ENCODE results near the gene PAPOLA. TPM values are rescaled to one million over a fixed set of nuclear protein-coding genes. Genes with fewer than 3 reads are reported as not detected.

The PAPOLA gene
- total RNA-seq, 1 donor from 2014 or later, result 255 TPM

DNA sequence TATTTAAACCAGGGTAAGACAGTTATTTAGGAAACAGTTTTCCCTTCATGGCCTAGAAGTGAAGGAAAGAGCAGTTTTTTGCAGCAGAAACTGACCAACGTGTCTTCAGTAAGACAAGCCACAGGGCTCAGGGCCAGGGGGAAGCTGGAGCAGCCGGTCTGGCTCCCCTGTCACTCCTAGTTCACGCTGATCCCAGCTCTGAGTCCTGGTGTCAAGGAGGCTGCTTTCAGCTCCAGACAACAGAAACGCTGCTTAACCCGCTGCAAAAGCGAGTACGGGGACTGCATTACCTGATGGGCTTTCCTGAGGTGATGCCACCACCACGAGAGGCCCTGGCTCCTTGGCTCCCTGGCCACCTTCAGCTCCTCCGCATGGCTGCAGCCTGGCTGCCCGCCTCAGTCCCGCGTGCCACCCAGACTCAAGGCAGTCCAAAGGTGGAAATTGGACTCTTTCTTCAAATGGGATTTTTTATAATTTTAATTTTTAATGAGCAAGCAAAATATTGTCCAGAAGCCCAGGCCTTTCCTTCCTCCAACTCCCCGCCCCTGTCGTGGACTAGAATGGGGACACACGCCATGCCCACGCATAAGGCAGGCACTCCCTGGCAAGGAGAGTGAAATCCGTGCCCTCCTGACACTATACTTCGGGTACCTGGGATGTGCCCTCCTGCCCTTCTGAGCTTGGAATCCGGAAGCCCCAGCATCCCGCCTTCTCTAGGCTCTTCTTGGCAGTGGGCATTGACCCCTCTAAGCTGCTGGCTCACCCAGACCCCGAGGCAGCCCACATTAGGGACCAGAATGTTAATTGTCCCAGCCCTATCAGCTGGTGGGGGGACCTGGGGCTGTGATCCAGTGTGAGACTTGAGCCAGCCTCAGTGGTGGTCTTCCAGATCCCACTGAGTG, 85.0 kb downstream of the PAPOLA start:
- TF ChIP-seq, protein P1, sequence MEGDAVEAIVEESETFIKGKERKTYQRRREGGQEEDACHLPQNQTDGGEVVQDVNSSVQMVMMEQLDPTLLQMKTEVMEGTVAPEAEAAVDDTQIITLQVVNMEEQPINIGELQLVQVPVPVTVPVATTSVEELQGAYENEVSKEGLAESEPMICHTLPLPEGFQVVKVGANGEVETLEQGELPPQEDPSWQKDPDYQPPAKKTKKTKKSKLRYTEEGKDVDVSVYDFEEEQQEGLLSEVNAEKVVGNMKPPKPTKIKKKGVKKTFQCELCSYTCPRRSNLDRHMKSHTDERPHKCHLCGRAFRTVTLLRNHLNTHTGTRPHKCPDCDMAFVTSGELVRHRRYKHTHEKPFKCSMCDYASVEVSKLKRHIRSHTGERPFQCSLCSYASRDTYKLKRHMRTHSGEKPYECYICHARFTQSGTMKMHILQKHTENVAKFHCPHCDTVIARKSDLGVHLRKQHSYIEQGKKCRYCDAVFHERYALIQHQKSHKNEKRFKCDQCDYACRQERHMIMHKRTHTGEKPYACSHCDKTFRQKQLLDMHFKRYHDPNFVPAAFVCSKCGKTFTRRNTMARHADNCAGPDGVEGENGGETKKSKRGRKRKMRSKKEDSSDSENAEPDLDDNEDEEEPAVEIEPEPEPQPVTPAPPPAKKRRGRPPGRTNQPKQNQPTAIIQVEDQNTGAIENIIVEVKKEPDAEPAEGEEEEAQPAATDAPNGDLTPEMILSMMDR (IDR thresholded peaks at IDR 0.05), result no peak
- peaks cover 41% of the 10 kb centered on the region for H3K27me3 Mint-ChIP-seq
- no peak overlapping the region for H3K27ac Mint-ChIP-seq
- intact Hi-C loops (cut with micrococcal nuclease), result no loop called here
- DNase-seq, result no peak
- H3K9me3 Mint-ChIP-seq, result no peaks in the 10 kb centered on the region
- no peak for ATAC-seq (ENCODE audit: low read depth)
- ChIA-PET POLR2A (interaction anchor here (0.6 kb wide), 1 partner anchor 9 kb away, joined by 8 read pairs; no protein-coding TSS in a partner anchor), CTCF (no interaction called here)
- no peak overlapping the region for H3K4me3 Mint-ChIP-seq
- H3K36me3 Mint-ChIP-seq (ENCODE audit: low read depth), result no peaks in the 10 kb centered on the region
- H3K4me1 Mint-ChIP-seq, result peaks cover 24% of the 10 kb centered on the region

- peaks cover 29% of the 10 kb centered on the region for H3K4me1 Mint-ChIP-seq
- POLR2A ChIA-PET, result no interaction called here
- no peak overlapping the region for H3K27ac Mint-ChIP-seq
- peak overlapping the region; percentile 1 for H3K4me3 Mint-ChIP-seq
- H3K9me3 Mint-ChIP-seq, result no peaks in the 10 kb centered on the region
- intact Hi-C loops (cut with micrococcal nuclease), result no loop called here
- ATAC-seq (ENCODE audit: low read depth) (no peak), DNase-seq (no peak)
- CTCF ChIA-PET, result no interaction called here
- TF ChIP-seq, protein P1 (IDR thresholded peaks at IDR 0.05), result no peak
- peaks cover 42% of the 10 kb centered on the region for H3K27me3 Mint-ChIP-seq
- H3K36me3 Mint-ChIP-seq (ENCODE audit: low read depth), result no peaks in the 10 kb centered on the region
Observed at GRCh38 chr14:96587823-96588385, 85.7 kb downstream of the PAPOLA start.

GRCh38 chr14:96588410-96589257, 86.5 kb downstream of the PAPOLA start:
- H3K4me3 Mint-ChIP-seq, result peak overlapping the region; percentile 52
- ChIA-PET POLR2A (no interaction called here), CTCF (no interaction called here)
- no peaks in the 10 kb centered on the region for H3K9me3 Mint-ChIP-seq
- ATAC-seq (ENCODE audit: low read depth) (no peak), DNase-seq (no peak)
- no peaks in the 10 kb centered on the region for H3K36me3 Mint-ChIP-seq (ENCODE audit: low read depth)
- TF ChIP-seq, protein P1 (IDR thresholded peaks at IDR 0.05), result no peak
- peaks cover 26% of the 10 kb centered on the region for H3K4me1 Mint-ChIP-seq
- intact Hi-C loops (cut with micrococcal nuclease), result no loop called here
- no peak overlapping the region for H3K27ac Mint-ChIP-seq
- peaks cover 40% of the 10 kb centered on the region for H3K27me3 Mint-ChIP-seq

DNA sequence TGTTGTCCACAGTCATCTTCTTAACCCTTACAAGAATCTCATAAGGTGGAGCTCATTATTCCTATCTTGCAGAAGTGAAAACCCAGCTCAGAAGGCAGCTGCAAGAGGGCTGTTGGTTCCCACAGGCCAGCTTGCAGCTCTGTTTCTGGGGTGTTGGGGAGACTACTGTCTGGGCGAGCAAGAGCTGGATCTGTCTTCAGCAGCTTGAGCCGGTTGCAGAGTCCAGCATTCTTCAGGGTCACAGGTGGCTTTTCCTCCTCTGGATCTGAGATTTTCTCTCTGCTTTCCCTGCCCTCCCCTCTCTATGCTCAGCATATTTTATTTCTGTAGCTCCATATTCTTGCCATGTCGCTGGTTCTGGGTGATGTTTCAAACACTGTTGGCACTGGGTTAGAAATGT, 87.4 kb downstream of the PAPOLA start:
- H3K4me3 Mint-ChIP-seq, result no peak overlapping the region
- H3K36me3 Mint-ChIP-seq (ENCODE audit: low read depth), result no peaks in the 10 kb centered on the region
- H3K9me3 Mint-ChIP-seq, result no peaks in the 10 kb centered on the region
- peaks cover 39% of the 10 kb centered on the region for H3K27me3 Mint-ChIP-seq
- ChIA-PET CTCF (no interaction called here), POLR2A (interaction anchor here (0.6 kb wide), 1 partner anchor 282 kb away, joined by 5 read pairs; no protein-coding TSS in a partner anchor)
- H3K4me1 Mint-ChIP-seq, result peaks cover 21% of the 10 kb centered on the region
- DNase-seq, result no peak
- no peak for ATAC-seq (ENCODE audit: low read depth)
- intact Hi-C loops (cut with micrococcal nuclease), result no loop called here
- TF ChIP-seq, protein P1 (IDR thresholded peaks at IDR 0.05), result no peak
- no peak overlapping the region for H3K27ac Mint-ChIP-seq
